Activated T-cell treated with anti-CD3 and anti-CD28 coated beads, Interleukin-2, amount 50 U/mL, for 4 hours (primary cell): ENCODE results near the gene FNDC4. TPM values are rescaled to one million over a fixed set of nuclear protein-coding genes. Genes with fewer than 3 reads are reported as not detected.

Source experiments
- ATAC-seq, 2 donors: fragments of 200-7000 bp; cut with Tn5 transposase; one replicate each; pipeline ENCODE4 v1.10.0; 2021
- DNase-seq: peaks from one replicate; pipeline ENCODE4 v3.0.0-alpha.2; 2020
- H3K27me3 Mint-ChIP-seq: one replicate; pipeline ENCODE4 v1.8.0; 2021; ENCODE audit warnings: low read depth, mixed read lengths
- H3K36me3 Mint-ChIP-seq: one replicate; pipeline ENCODE4 v1.8.0; 2022; ENCODE audit warnings: mixed read lengths; ENCODE audit not compliant: insufficient read depth
- H3K4me1 Mint-ChIP-seq: one replicate; pipeline ENCODE4 v1.8.0; 2021; ENCODE audit warnings: low read depth, mixed read lengths
- H3K4me3 Mint-ChIP-seq: one replicate; pipeline ENCODE4 v1.8.0; 2021; ENCODE audit warnings: mild to moderate bottlenecking, moderate library complexity, mixed read lengths
- H3K9me3 Mint-ChIP-seq: one replicate; pipeline ENCODE4 v1.8.0; 2021; ENCODE audit warnings: mixed read lengths
- total RNA-seq, 3 donors: library from RNA; stranded (reverse); gene quantifications; one replicate each; pipeline ENCODE4 v1.2.1, GENCODE V29; 2021

The FNDC4 gene
- total RNA-seq, 3 donors from 2014 or later = 0.11 TPM; not detected in 2

DNA sequence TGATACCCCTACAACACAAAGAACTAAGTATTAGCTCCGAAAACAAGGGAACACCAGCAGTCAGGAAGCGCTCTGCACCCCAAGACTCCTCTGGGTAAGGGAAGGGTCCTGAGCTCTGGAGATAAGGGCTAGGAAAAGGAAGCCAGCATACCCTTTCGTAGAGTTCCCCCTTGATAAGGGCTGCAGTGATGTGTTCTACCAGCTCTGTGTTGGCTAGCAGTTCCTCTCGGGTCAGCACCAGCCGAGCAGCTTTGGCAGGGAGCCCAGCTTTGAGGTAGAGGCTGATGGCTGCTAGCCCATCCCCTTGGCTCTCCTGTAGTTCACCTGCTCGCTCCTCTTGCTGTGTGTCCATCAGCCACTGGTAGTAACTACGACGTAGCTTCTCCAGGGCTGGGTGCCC, 33.9 kb downstream of the FNDC4 start:
- H3K4me1 Mint-ChIP-seq = no peaks in the 10 kb centered on the region
- ATAC-seq (no peak), DNase-seq (no peak)
- peaks cover 18% of the 10 kb centered on the region for H3K36me3 Mint-ChIP-seq
- no peaks in the 10 kb centered on the region for H3K27me3 Mint-ChIP-seq
- H3K4me3 Mint-ChIP-seq = no peak overlapping the region
- H3K9me3 Mint-ChIP-seq = no peaks in the 10 kb centered on the region

GRCh38 chr2:27453968-27454367, 41.0 kb downstream of the FNDC4 start:
- H3K9me3 Mint-ChIP-seq = no peaks in the 10 kb centered on the region
- no peak overlapping the region for H3K4me3 Mint-ChIP-seq
- H3K27me3 Mint-ChIP-seq = no peaks in the 10 kb centered on the region
- H3K36me3 Mint-ChIP-seq = peaks cover 17% of the 10 kb centered on the region
- DNase-seq (no peak), ATAC-seq (no peak)
- no peaks in the 10 kb centered on the region for H3K4me1 Mint-ChIP-seq

- no peaks in the 10 kb centered on the region for H3K27me3 Mint-ChIP-seq
- H3K4me1 Mint-ChIP-seq = peaks cover under 1% of the 10 kb centered on the region
- no peak overlapping the region for H3K4me3 Mint-ChIP-seq
- ATAC-seq (peak in 1 of 2 donors; percentile 41), DNase-seq (no peak)
- peaks cover 20% of the 10 kb centered on the region for H3K36me3 Mint-ChIP-seq
- no peaks in the 10 kb centered on the region for H3K9me3 Mint-ChIP-seq
These were observed 43.9 kb downstream of the FNDC4 start for GRCh38 chr2:27451095-27451494.

GRCh38 chr2:27448381-27448780, 46.6 kb downstream of the FNDC4 start:
- no peak for DNase-seq
- no peak overlapping the region for H3K4me3 Mint-ChIP-seq
- H3K36me3 Mint-ChIP-seq = peaks cover 18% of the 10 kb centered on the region
- no peaks in the 10 kb centered on the region for H3K9me3 Mint-ChIP-seq
- ATAC-seq = no peak
- peaks cover 4% of the 10 kb centered on the region for H3K4me1 Mint-ChIP-seq
- H3K27me3 Mint-ChIP-seq = no peaks in the 10 kb centered on the region

DNA sequence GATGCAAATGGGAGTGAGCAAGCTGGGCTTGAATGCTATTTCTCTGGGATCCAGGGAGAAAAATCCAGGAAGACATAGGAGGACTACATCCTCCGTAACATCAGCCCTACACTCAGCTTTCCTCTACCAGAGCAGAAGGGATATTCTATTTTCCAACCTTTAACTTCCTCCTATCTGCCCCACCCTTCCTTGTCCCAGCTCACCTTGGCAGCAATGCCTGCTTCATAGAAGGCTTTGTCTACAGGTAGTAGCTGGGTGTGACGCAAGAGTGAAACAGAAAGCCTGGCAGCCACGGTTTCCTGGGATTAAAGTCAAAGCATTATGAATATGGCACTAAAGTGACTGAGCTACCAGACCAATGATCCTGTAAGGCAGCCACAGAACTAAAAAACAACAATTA, 48.9 kb downstream of the FNDC4 start:
- Mint-ChIP-seq H3K9me3 (no peaks in the 10 kb centered on the region), H3K4me3 (no peak overlapping the region), H3K36me3 (peaks cover 27% of the 10 kb centered on the region), H3K27me3 (no peaks in the 10 kb centered on the region), H3K4me1 (peaks cover 6% of the 10 kb centered on the region)
- no peak for ATAC-seq
- DNase-seq = no peak

DNA sequence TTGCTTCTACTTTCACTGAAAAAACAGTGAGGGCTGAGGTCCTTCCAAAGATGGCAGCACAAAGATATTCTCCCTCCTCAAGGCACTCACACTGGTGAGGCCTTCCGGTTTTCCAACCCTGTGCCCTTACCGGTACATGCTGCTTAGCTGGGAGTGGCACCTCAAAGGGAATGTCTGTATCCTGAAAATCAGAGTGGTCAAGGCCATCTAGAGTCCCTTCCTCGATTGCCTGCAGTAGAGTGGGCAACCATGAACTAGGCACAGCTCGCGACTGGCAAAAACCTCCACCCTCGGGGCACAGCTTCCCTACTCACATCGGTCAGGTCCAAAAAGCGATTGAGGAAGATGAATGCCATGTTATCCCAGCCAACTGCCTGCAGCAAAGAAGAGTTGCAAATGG, 49.4 kb downstream of the FNDC4 start:
- Mint-ChIP-seq H3K36me3 (peaks cover 31% of the 10 kb centered on the region), H3K9me3 (no peaks in the 10 kb centered on the region), H3K4me3 (no peak overlapping the region), H3K27me3 (no peaks in the 10 kb centered on the region), H3K4me1 (peaks cover 6% of the 10 kb centered on the region)
- ATAC-seq (no peak), DNase-seq (no peak)

- no peaks in the 10 kb centered on the region for H3K27me3 Mint-ChIP-seq
- H3K9me3 Mint-ChIP-seq = no peaks in the 10 kb centered on the region
- peaks cover 6% of the 10 kb centered on the region for H3K4me1 Mint-ChIP-seq
- no peak overlapping the region for H3K4me3 Mint-ChIP-seq
- DNase-seq (no peak), ATAC-seq (no peak)
- H3K36me3 Mint-ChIP-seq = peaks cover 35% of the 10 kb centered on the region
These were observed 49.8 kb downstream of the FNDC4 start for GRCh38 chr2:27445155-27445554.

DNA sequence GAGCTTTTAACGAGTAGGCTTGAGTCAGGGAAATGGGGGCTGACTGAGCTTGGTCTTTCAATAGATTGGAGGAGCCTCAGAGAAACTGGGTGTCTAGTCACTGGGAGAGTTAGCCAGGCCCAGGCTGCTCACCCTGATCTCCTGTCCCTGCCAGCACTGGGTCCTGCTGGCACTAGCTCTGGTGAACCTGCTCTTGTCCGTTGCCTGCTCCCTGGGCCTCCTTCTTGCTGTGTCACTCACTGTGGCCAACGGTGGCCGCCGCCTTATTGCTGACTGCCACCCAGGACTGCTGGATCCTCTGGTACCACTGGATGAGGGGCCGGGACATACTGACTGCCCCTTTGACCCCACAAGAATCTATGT, 52.1 kb downstream of the FNDC4 start:
- peaks cover 6% of the 10 kb centered on the region for H3K4me1 Mint-ChIP-seq
- H3K27me3 Mint-ChIP-seq = no peaks in the 10 kb centered on the region
- no peaks in the 10 kb centered on the region for H3K9me3 Mint-ChIP-seq
- peaks cover 37% of the 10 kb centered on the region for H3K36me3 Mint-ChIP-seq
- no peak overlapping the region for H3K4me3 Mint-ChIP-seq
- ATAC-seq (peak; percentile 19 to 27), DNase-seq (no peak)

- Mint-ChIP-seq H3K4me1 (peaks cover 6% of the 10 kb centered on the region), H3K4me3 (no peak within 1 kb of the TSS), H3K27me3 (no peaks in the 10 kb centered on the region), H3K36me3 (peaks cover 34% of the 10 kb centered on the region), H3K9me3 (no peaks in the 10 kb centered on the region)
- ATAC-seq = peak; percentile 57 to 64
- DNase-seq = peak; percentile 53
These were observed 52.8 kb downstream of the FNDC4 start, which contains the start of gene KRTCAP3 for GRCh38 chr2:27441958-27442919. Gene KRTCAP3 (plus strand): TSS chr2:27442381. CDS start chr2:27442413, 32 bp downstream.

Other genes with a start within 250 kb of the FNDC4 start
- gene SLC30A3, start 232.2 kb downstream of the FNDC4 start, total RNA-seq = under 1 TPM; 0.15 to 0.43 (median 0.18) TPM
- gene DNAJC5G, start 219.8 kb downstream of the FNDC4 start, total RNA-seq = not detected
- gene TRIM54, start 212.8 kb downstream of the FNDC4 start, total RNA-seq = under 1 TPM; 0.21 to 0.40 (median 0.22) TPM
- gene UCN, start 186.8 kb downstream of the FNDC4 start, total RNA-seq = 1 to 10 TPM in 1 of 3 donors, under 1 TPM in 2; 0.71 to 1.1 (median 0.78) TPM
- gene MPV17, start 172.1 kb downstream of the FNDC4 start, total RNA-seq = 10 to 100 TPM; 84.6 to 89.4 (median 87.5) TPM
- 100 to 1,000 TPM; 102 to 110 (median 107) TPM for gene GTF3C2, start 138.4 kb downstream of the FNDC4 start, total RNA-seq
- 10 to 100 TPM; 63.4 to 69.8 (median 65.0) TPM for gene EIF2B4, start 124.9 kb downstream of the FNDC4 start, total RNA-seq
- gene SNX17, start 124.6 kb downstream of the FNDC4 start, total RNA-seq = 100 to 1,000 TPM; 117 to 125 (median 123) TPM
- gene ZNF513, start 114.5 kb downstream of the FNDC4 start, total RNA-seq = 10 to 100 TPM in 2 of 3 donors, 1 to 10 TPM in 1; 8.4 to 11.0 (median 10.4) TPM
- gene PPM1G, start 85.6 kb downstream of the FNDC4 start, total RNA-seq = 100 to 1,000 TPM; 177 to 208 (median 186) TPM
- gene NRBP1, start 66.6 kb downstream of the FNDC4 start, total RNA-seq = 100 to 1,000 TPM in 1 of 3 donors, 10 to 100 TPM in 2; 99.0 to 103 (median 99.4) TPM
- 1 to 10 TPM; 4.8 to 5.4 (median 5.2) TPM for gene KRTCAP3, start 52.8 kb downstream of the FNDC4 start, total RNA-seq
- gene IFT172, start 5.5 kb downstream of the FNDC4 start, total RNA-seq = 1 to 10 TPM; 5.2 to 7.5 (median 6.7) TPM
- not detected for gene GCKR, start 1.6 kb upstream of the FNDC4 start, total RNA-seq
- gene ZNF512, start 87.8 kb upstream of the FNDC4 start, total RNA-seq = 10 to 100 TPM; 13.6 to 16.6 (median 16.4) TPM
- gene CCDC121, start 133.8 kb upstream of the FNDC4 start, total RNA-seq = under 1 TPM; 0.11 to 0.27 (median 0.25) TPM
- 10 to 100 TPM; 66.5 to 76.6 (median 69.4) TPM for gene GPN1, start 133.8 kb upstream of the FNDC4 start, total RNA-seq
- 10 to 100 TPM; 23.6 to 31.4 (median 28.1) TPM for gene SUPT7L, start 168.4 kb upstream of the FNDC4 start, total RNA-seq
- gene SLC4A1AP, start 168.7 kb upstream of the FNDC4 start, total RNA-seq = 10 to 100 TPM; 32.7 to 37.5 (median 32.7) TPM